GM19467 (cell line): ENCODE results near the gene MACROH2A1.
"Not testable (repeated sequence)": the region's sequence is repeated elsewhere in the genome, so short reads cannot be mapped to it uniquely, and the experiment has no call there.

ENCODE experiments used
- ATAC-seq: cut with Tn5 transposase; IDR thresholded peaks from one replicate; pipeline ENCODE4 v1.9.1; 2021; ENCODE audit warnings: mild to moderate bottlenecking, moderate library complexity; ENCODE audit not compliant: unreplicated experiment

The MACROH2A1 gene

GRCh38 chr5:135379046-135379654 lies 19.9 kb downstream of the MACROH2A1 start:
- no peak for ATAC-seq

GRCh38 chr5:135377751-135378680 lies 21.0 kb downstream of the MACROH2A1 start:
- no peak for ATAC-seq

- ATAC-seq = peak; percentile 75
Observed at GRCh38 chr5:135376961-135377624, 21.9 kb downstream of the MACROH2A1 start.

- ATAC-seq = no peak
Observed at GRCh38 chr5:135375040-135375793, 23.8 kb downstream of the MACROH2A1 start.

GRCh38 chr5:135373736-135374515 lies 25.1 kb downstream of the MACROH2A1 start:
- ATAC-seq = no peak

GRCh38 chr5:135372654-135373381 lies 26.2 kb downstream of the MACROH2A1 start:
- ATAC-seq = no peak

GRCh38 chr5:135371622-135372232 lies 27.3 kb downstream of the MACROH2A1 start:
- ATAC-seq = no peak

- no peak for ATAC-seq
Observed at GRCh38 chr5:135369952-135370351, 29.1 kb downstream of the MACROH2A1 start.

- ATAC-seq = no peak
Observed at GRCh38 chr5:135367554-135367953, 31.5 kb downstream of the MACROH2A1 start.

GRCh38 chr5:135367076-135367475 lies 32.0 kb downstream of the MACROH2A1 start:
- no peak for ATAC-seq

GRCh38 chr5:135365281-135365680 lies 33.8 kb downstream of the MACROH2A1 start:
- no peak for ATAC-seq

- ATAC-seq = no peak
Observed at GRCh38 chr5:135364421-135365262, 34.4 kb downstream of the MACROH2A1 start.

- ATAC-seq = not testable (repeated sequence)
Observed at GRCh38 chr5:135363342-135363741, 35.7 kb downstream of the MACROH2A1 start.

- no peak for ATAC-seq
Observed at GRCh38 chr5:135362102-135362501, 36.9 kb downstream of the MACROH2A1 start.

- ATAC-seq = no peak
Observed at GRCh38 chr5:135360278-135361274, 38.5 kb downstream of the MACROH2A1 start.

- ATAC-seq = no peak
Observed at GRCh38 chr5:135359374-135360165, 39.5 kb downstream of the MACROH2A1 start.
